ENCODE measurements around the gene POSTN. TPM values are rescaled to one million over a fixed set of nuclear protein-coding genes. Genes with fewer than 3 reads are reported as not detected.

POSTN gene
- total RNA-seq, 1 experiment from 2014 or later, result 0.33 TPM

GRCh38 chr13:37565425-37565824, 33.1 kb downstream of the POSTN start:
- no peak overlapping the region for H3T11ph ChIP-seq (ENCODE audit: low read length)
- Mint-ChIP-seq H3K4me1 (no peaks in the 10 kb centered on the region), H3K27ac (no peak overlapping the region), H3K4me3 (no peak overlapping the region), H3K9me3 (no peaks in the 10 kb centered on the region), H3K36me3 (ENCODE audit: insufficient read depth in 1 of 3, low read depth in 3 of 3) (no peaks in the 10 kb centered on the region), H3K27me3 (ENCODE audit: low read depth) (no peaks in the 10 kb centered on the region)
- no peak overlapping the region for H2BK5ac ChIP-seq (ENCODE audit: insufficient read length, low read length)
- no peaks in the 10 kb centered on the region for H3K9me3 ChIP-seq (ENCODE audit: control insufficient read depth, low read depth, low read length)
- no peak overlapping the region for H2BK20ac ChIP-seq (ENCODE audit: low read depth, low read length, poor library complexity, severe bottlenecking)
- no peaks in the 10 kb centered on the region for H3K4me1 ChIP-seq (ENCODE audit: insufficient read depth, low read length)
- TF ChIP-seq CTCF (conservative IDR thresholded peaks at IDR 0.05), result no peak
- no peak overlapping the region for H4K91ac ChIP-seq (ENCODE audit: insufficient read length, low read depth, low read length)
- H3K4me2 ChIP-seq (ENCODE audit: insufficient read depth, insufficient read length, low read length), result no peak overlapping the region
- H3K14ac ChIP-seq (ENCODE audit: insufficient read depth, low read length), result no peak overlapping the region
- H3K23me2 ChIP-seq (ENCODE audit: insufficient read length, low read depth, low read length, poor library complexity, severe bottlenecking), result no peaks in the 10 kb centered on the region
- no peak overlapping the region for H3K18ac ChIP-seq (ENCODE audit: insufficient read length, low read depth, low read length)
- H3K9ac ChIP-seq (ENCODE audit: extremely low read depth, insufficient read length, low read length), result no peak overlapping the region
- whole genome bisulfite sequencing (ENCODE audit: extremely low coverage, insufficient read length, low lambda C conversion rate), result no CpG with 5 or more reads among the region's 1 CpG
- no peaks in the 10 kb centered on the region for H3K79me2 ChIP-seq (ENCODE audit: insufficient read depth, low read length)
- no peak for DNase-seq
- no peak overlapping the region for H2BK12ac ChIP-seq (ENCODE audit: insufficient read length, low read depth, low read length)
- H4K8ac ChIP-seq (replicated peaks; ENCODE audit: insufficient read length, low read depth, low read length), result no peak overlapping the region
- no peak overlapping the region for H3K4ac ChIP-seq (ENCODE audit: low read depth, low read length)
- H3K23ac ChIP-seq (ENCODE audit: insufficient read length, low read depth, low read length), result no peak overlapping the region
- H3K79me1 ChIP-seq (ENCODE audit: insufficient read depth, low read depth, low read length, poor library complexity, severe bottlenecking), result no peaks in the 10 kb centered on the region
- H2AK5ac ChIP-seq (ENCODE audit: insufficient read length, low read length), result no peak overlapping the region
- no peak overlapping the region for H2AFZ ChIP-seq (ENCODE audit: low read length)
- H2BK120ac ChIP-seq (ENCODE audit: low read depth, low read length, poor library complexity, severe bottlenecking), result no peak overlapping the region
- no peak overlapping the region for H4K5ac ChIP-seq (ENCODE audit: insufficient read length, low read depth, low read length)
- H2BK15ac ChIP-seq (ENCODE audit: low read depth, low read length), result no peak overlapping the region
- H3K56ac ChIP-seq (ENCODE audit: insufficient read length, low read depth, low read length), result no peak overlapping the region
- no peaks in the 10 kb centered on the region for H3K27me3 ChIP-seq (ENCODE audit: insufficient read depth, low read length)
- no peaks in the 10 kb centered on the region for H4K20me1 ChIP-seq (ENCODE audit: control insufficient read depth, insufficient read depth, insufficient read length)
- no peak overlapping the region for H3K27ac ChIP-seq (ENCODE audit: insufficient read length, low read depth, low read length)

Data from H9 (cell line).